GM19239 (cell line): Measurements from ENCODE around the gene ECHDC1.

Source experiments
- DNase-seq: peaks from one replicate; pipeline ENCODE4 v3.0.0; 2011; ENCODE audit warnings: low spot score; ENCODE audit not compliant: insufficient read length
- FAIRE-seq: peaks from 2 replicates; lab custom pipeline; 2011; peaks lifted over from hg19 to GRCh38; lab: Jason Lieb, UNC

Gene ECHDC1

GRCh38 chr6:127247114-127248096 lies 96.0 kb downstream of the ECHDC1 start:
- FAIRE-seq (no peak), DNase-seq (no peak)

- FAIRE-seq (no peak), DNase-seq (no peak)
These were observed 99.9 kb downstream of the ECHDC1 start for GRCh38 chr6:127243501-127243900.
